Body of pancreas (tissue), 4 donors: ENCODE measurements around the gene NHERF1. TPM values are rescaled to one million over a fixed set of nuclear protein-coding genes. Genes with fewer than 3 reads are reported as not detected.

ENCODE experiments used
- ATAC-seq: fragments of 150-250 bp; one replicate; pipeline ENCODE4 v1.9.1; 2016
- DNase-seq, 4 donors: peaks; one replicate each; pipeline ENCODE4 v3.0.0-alpha.2; 2019
- H3K27ac ChIP-seq, 4 donors: fragments of 200-600 bp; sonication (generic); 1 replicate in 3 of 4; 2 replicates in 1 of 4; pipeline versions ENCODE4 v1.5.1 to v1.6.1; 2016 to 2019; ENCODE audit warnings: mild to moderate bottlenecking in 1 of 4, mixed read lengths in 1 of 4, moderate library complexity in 1 of 4
- H3K27me3 ChIP-seq, 2 donors: fragments of 200-600 bp; sonication (generic); one replicate each; pipeline ENCODE4 v1.6.0; 2016; ENCODE audit warnings: mild to moderate bottlenecking in 1 of 2
- H3K36me3 ChIP-seq, 2 donors: fragments of 200-600 bp; sonication (generic); replicated peaks in 1 of 2; 2 replicates each; pipeline ENCODE4 v1.5.1; 2016; ENCODE audit warnings: low read depth in 2 of 2; ENCODE audit not compliant: insufficient read depth in 1 of 2
- H3K4me1 ChIP-seq: fragments of 200-600 bp; sonication (generic); one replicate; pipeline ENCODE4 v1.6.0; 2016
- H3K4me3 ChIP-seq, 2 donors: fragments of 200-600 bp; sonication (generic); 1 replicate in 1 of 2; 2 replicates in 1 of 2; pipeline ENCODE4 v1.5.1; 2016 to 2019
- H3K9me3 ChIP-seq, 3 donors: fragments of 200-600 bp; sonication (generic); 1 replicate in 2 of 3; 2 replicates in 1 of 3; pipeline ENCODE4 v1.5.1; 2016
- CTCF ChIP-seq, 7 experiments: fragments of 450-650 bp in 4 of 7; fragments of 200-600 bp in 3 of 7; sonication (generic) in 3 of 7; IDR thresholded peaks; one replicate each; pipeline ENCODE4 v1.5.1; 2016 to 2019; ENCODE audit warnings: antibody characterized with exemption in 7 of 7
- POLR2A ChIP-seq, 3 donors: fragments of 450-650 bp; IDR thresholded peaks; one replicate each; pipeline ENCODE4 v1.6.1; 2016; ENCODE audit warnings: antibody characterized with exemption in 3 of 3, mild to moderate bottlenecking in 2 of 3
- WGBS, 2 donors: methylation state at CpG; one replicate each; pipeline ENCODE4 v1.1.5; 2017; 5-methylcytosine and 5-hydroxymethylcytosine counted together
- intact Hi-C: fragments of 100-400 bp; cut with DNase I; formaldehyde crosslinking; loops from one replicate; pipeline ENCODE4 v1.15.1; 2023
- total RNA-seq, 2 donors: library from RNA; depleted of rRNA; stranded (reverse); fragments of >200 nt; gene quantifications; one replicate each; pipeline ENCODE4 v1.1.0, GENCODE V29; 2016

Gene NHERF1
- total RNA-seq, 2 donors from 2014 or later = 56.6 to 64.9 TPM

- no peak overlapping the region for H3K4me3 ChIP-seq
- TF ChIP-seq POLR2A (IDR thresholded peaks at IDR 0.05) (no peak), CTCF (IDR thresholded peaks at IDR 0.05) (no peak)
- DNase-seq (no peak), ATAC-seq (no peak)
- peaks cover 22% of the 10 kb centered on the region for H3K4me1 ChIP-seq
- WGBS, 2 donors = 65 to 84% methylated on average over 8 to 9 of the region's 9 CpGs
- no peak overlapping the region for H3K27ac ChIP-seq
- no peaks in the 10 kb centered on the region for H3K9me3 ChIP-seq
- intact Hi-C loops = loop anchor here (5.0 kb wide), 2 partner anchors 34 to 124 kb away; partner anchors contain the start of gene NAT9
- no peaks in the 10 kb centered on the region for H3K36me3 ChIP-seq
- no peaks in the 10 kb centered on the region for H3K27me3 ChIP-seq
Measured at GRCh38 chr17:74742978-74743545, 5.4 kb upstream of the NHERF1 start.

GRCh38 chr17:74743755-74744154 lies 4.7 kb upstream of the NHERF1 start:
- 44 to 58% methylated on average over 2 of the region's 2 CpGs for WGBS, 2 donors
- no peak overlapping the region for H3K27ac ChIP-seq
- H3K4me1 ChIP-seq = peaks cover 22% of the 10 kb centered on the region
- no peaks in the 10 kb centered on the region for H3K36me3 ChIP-seq
- DNase-seq (no peak), ATAC-seq (no peak)
- H3K4me3 ChIP-seq = no peak overlapping the region
- H3K9me3 ChIP-seq = no peaks in the 10 kb centered on the region
- no peaks in the 10 kb centered on the region for H3K27me3 ChIP-seq
- intact Hi-C loops = loop anchor here (5.0 kb wide), 2 partner anchors 34 to 124 kb away; partner anchors contain the start of gene NAT9
- no peak for TF ChIP-seq POLR2A (IDR thresholded peaks at IDR 0.05)

- no peaks in the 10 kb centered on the region for H3K36me3 ChIP-seq
- H3K9me3 ChIP-seq = no peaks in the 10 kb centered on the region
- TF ChIP-seq CTCF (IDR thresholded peaks at IDR 0.05) (no peak), POLR2A (IDR thresholded peaks at IDR 0.05) (no peak)
- peaks cover 22% of the 10 kb centered on the region for H3K4me1 ChIP-seq
- intact Hi-C loops = loop anchor here (5.0 kb wide), 2 partner anchors 33 to 123 kb away; partner anchors contain the start of gene NAT9
- no peaks in the 10 kb centered on the region for H3K27me3 ChIP-seq
- ATAC-seq = no peak
- no peak for DNase-seq
- H3K27ac ChIP-seq = peak overlapping the region in 1 of 4 donors; percentile 33
- WGBS, 2 donors = 42 to 80% methylated on average over 1 to 2 of the region's 2 CpGs
- H3K4me3 ChIP-seq = no peak overlapping the region
Measured at GRCh38 chr17:74744349-74744713, 4.1 kb upstream of the NHERF1 start.

GRCh38 chr17:74744714-74745547 lies 3.5 kb upstream of the NHERF1 start:
- Histone ChIP-seq H3K4me3 (no peak overlapping the region), H3K27ac (peak overlapping the region; percentile 33 to 84 (median 69)), H3K27me3 (no peaks in the 10 kb centered on the region), H3K9me3 (no peaks in the 10 kb centered on the region), H3K4me1 (peaks cover 23% of the 10 kb centered on the region), H3K36me3 (no peaks in the 10 kb centered on the region)
- TF ChIP-seq POLR2A (IDR thresholded peaks at IDR 0.05) (peak in 1 of 3 donors; percentile 15), CTCF (IDR thresholded peaks at IDR 0.05) (peak; percentile 98 to 100 (median 99))
- peak; percentile 87 to 95 (median 92) for DNase-seq
- ATAC-seq = peak; percentile 43
- WGBS, 2 donors = 21 to 86% methylated on average over 1 to 24 of the region's 24 CpGs
- intact Hi-C loops = loop anchor here (5.0 kb wide), 2 partner anchors 32 to 122 kb away; partner anchors contain the start of gene NAT9

GRCh38 chr17:74745548-74746177 lies 2.8 kb upstream of the NHERF1 start:
- ATAC-seq (no peak), DNase-seq (no peak)
- TF ChIP-seq CTCF (IDR thresholded peaks at IDR 0.05) (no peak), POLR2A (IDR thresholded peaks at IDR 0.05) (no peak)
- Histone ChIP-seq H3K27ac (peak overlapping the region in 3 of 4 donors; percentile 33 to 84 (median 78)), H3K27me3 (no peaks in the 10 kb centered on the region), H3K4me3 (no peak overlapping the region), H3K36me3 (no peaks in the 10 kb centered on the region), H3K4me1 (peaks cover 28% of the 10 kb centered on the region), H3K9me3 (no peaks in the 10 kb centered on the region)
- 79 to 92% methylated on average over 3 to 8 of the region's 8 CpGs for WGBS, 2 donors
- intact Hi-C loops = no loop called here
